GM12878 (cell line): ENCODE measurements around the gene PLEKHG2. TPM values are rescaled to one million over a fixed set of nuclear protein-coding genes. Genes with fewer than 3 reads are reported as not detected.
A peak's percentile ranks its signal among the peaks of the same experiment; 100 is the strongest.

Source experiments
- BACH1 ChIP-seq: fragments of 450-650 bp; IDR thresholded peaks from 2 replicates; pipeline ENCODE4 v1.6.1; 2017; ENCODE audit warnings: mild to moderate bottlenecking, borderline replicate concordance
- CEBPB ChIP-seq, 2 experiments: fragments of 150-350 bp in 1 of 2; IDR thresholded peaks; 2 replicates each; pipeline ENCODE4 v1.6.1; 2012 to 2014; ENCODE audit warnings: low read depth in 2 of 2, low read length in 2 of 2, borderline replicate concordance in 1 of 2, inconsistent platforms in 1 of 2
- CTCF ChIP-seq, 3 experiments: IDR thresholded peaks in 2 of 3; conservative IDR thresholded peaks in 1 of 3; 2 replicates each; pipeline ENCODE4 v1.5.1; 2011; ENCODE audit warnings: low read depth in 3 of 3, low read length in 3 of 3, mild to moderate bottlenecking in 3 of 3, control low read depth in 2 of 3, moderate library complexity in 2 of 3, inconsistent platforms in 1 of 3, mixed read lengths in 1 of 3; ENCODE audit not compliant: control insufficient read depth in 2 of 3, insufficient read depth in 1 of 3; ENCODE audit errors: extremely low read depth in 1 of 3
- CUX1 ChIP-seq: IDR thresholded peaks from 2 replicates; pipeline ENCODE4 v1.6.1; 2012; ENCODE audit warnings: improper control_type of control experiment, low read depth, low read length; ENCODE audit not compliant: insufficient replicate concordance
- DPF2 ChIP-seq: fragments of 450-650 bp; IDR thresholded peaks from 2 replicates; pipeline ENCODE4 v1.6.1; 2017; ENCODE audit warnings: mild to moderate bottlenecking
- E4F1 ChIP-seq: fragments of 450-650 bp; IDR thresholded peaks from 2 replicates; pipeline ENCODE4 v1.6.1; 2018; ENCODE audit warnings: borderline replicate concordance, mild to moderate bottlenecking; ENCODE audit not compliant: partially characterized antibody
- GATAD2B ChIP-seq: fragments of 450-650 bp; conservative IDR thresholded peaks from 2 replicates; pipeline ENCODE4 v1.6.1; 2017; ENCODE audit warnings: low read depth, mild to moderate bottlenecking, moderate library complexity
- KLF5 ChIP-seq: fragments of 450-650 bp; IDR thresholded peaks from 2 replicates; pipeline ENCODE4 v1.6.1; 2014; ENCODE audit warnings: mild to moderate bottlenecking; ENCODE audit not compliant: partially characterized antibody
- POU2F2 ChIP-seq: IDR thresholded peaks from 3 replicates; pipeline ENCODE4 v1.6.1; 2011; ENCODE audit warnings: low read depth, mild to moderate bottlenecking, low read length, borderline replicate concordance
- SIX5 ChIP-seq: IDR thresholded peaks from 2 replicates; pipeline ENCODE4 v1.6.1; 2011; ENCODE audit warnings: mild to moderate bottlenecking, low read depth, low read length, moderate library complexity; ENCODE audit not compliant: severe bottlenecking
- TBL1XR1 ChIP-seq: IDR thresholded peaks from 2 replicates; pipeline ENCODE4 v1.6.1; 2012; ENCODE audit warnings: low read depth, low read length, improper control_type of control experiment
- USF2 ChIP-seq: IDR thresholded peaks from 2 replicates; pipeline ENCODE4 v1.6.1; 2011; ENCODE audit warnings: low read depth, low read length, improper control_type of control experiment, borderline replicate concordance
- ZNF384 ChIP-seq: IDR thresholded peaks from 2 replicates; pipeline ENCODE4 v1.6.1; 2012; ENCODE audit warnings: low read depth, mild to moderate bottlenecking, low read length, improper control_type of control experiment, borderline replicate concordance
- polyA plus RNA-seq, 11 experiments: library from polyadenylated mRNA; depleted of rRNA in 4 of 11; unstranded in 6 of 11; stranded (reverse) in 5 of 11; fragments of >200 nt; fragmentation: Nextera tagmentation in 4 of 11; fragmentation: Illumina TruSeq in 1 of 11; extraction: Ambion mirVana in 4 of 11; extraction: Trizol in 1 of 11; gene quantifications; 1 replicate in 1 of 11; 2 replicates in 10 of 11; pipeline versions ENCODE4 v1.2.1 to v1.2.3, GENCODE V29; 2011 to 2016; ENCODE audit warnings: inconsistent platforms in 2 of 11, missing spikeins in 2 of 11, low read depth in 1 of 11
- total RNA-seq, 4 experiments: library from RNA; depleted of rRNA in 3 of 4; stranded (reverse); fragments of >200 nt in 3 of 4; fragmentation: Illumina TruSeq in 1 of 4; extraction: Trizol in 1 of 4; gene quantifications; 2 replicates each; pipeline versions ENCODE4 v1.2.1 to v1.2.3, GENCODE V29; 2013 to 2021
- TF ChIP-seq, protein P1 (sequence below): IDR thresholded peaks from 2 replicates; pipeline ENCODE4 v1.6.1; 2012; ENCODE audit warnings: low read depth, low read length, improper control_type of control experiment
- TF ChIP-seq, protein P2 (sequence below): fragments of 450-650 bp; IDR thresholded peaks from 2 replicates; pipeline ENCODE4 v1.6.1; 2017; ENCODE audit warnings: mild to moderate bottlenecking

PLEKHG2 gene
- total and polyA plus RNA-seq, 10 of the 15 experiments (the other 5 are each of a cell fraction or from before 2014, with no cell fraction given) = 3.0 to 62.5 (median 17.2) TPM

DNA sequence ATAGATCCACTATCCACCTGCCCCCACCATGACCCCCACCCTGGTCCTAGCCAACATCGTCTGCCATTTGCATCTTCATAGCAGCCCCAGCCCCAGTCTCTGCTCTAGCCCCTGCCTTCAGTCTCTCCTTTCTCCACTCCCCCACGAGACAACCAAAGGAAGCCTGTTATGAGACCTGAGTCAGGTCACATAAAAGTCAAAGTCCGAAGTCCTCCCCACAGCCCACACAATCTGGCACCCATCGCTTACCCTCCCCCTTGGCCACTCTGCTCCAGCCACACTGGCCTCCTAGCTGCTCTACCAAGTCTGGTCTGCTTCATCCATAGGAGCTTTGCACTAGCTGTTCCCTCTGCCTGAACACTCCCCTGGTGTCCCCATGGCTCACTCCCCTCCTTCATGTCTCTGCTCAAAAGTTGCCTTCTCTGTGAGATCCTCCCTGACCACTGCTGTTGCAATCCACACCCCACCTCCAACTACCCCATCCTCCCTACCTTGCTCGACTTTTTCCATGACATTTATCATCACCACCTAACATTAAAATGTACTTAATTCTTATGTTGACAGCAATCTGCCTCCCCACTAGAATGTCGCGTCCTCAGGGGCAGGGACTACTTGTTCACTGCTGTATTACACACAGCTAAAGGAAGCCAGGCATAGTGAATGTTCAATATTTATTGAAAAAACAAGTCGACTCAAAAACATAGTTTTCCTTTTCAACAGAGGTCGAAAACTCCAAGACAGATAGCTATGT is 1.2 kb upstream of the PLEKHG2 start (continued):
- TF ChIP-seq TBL1XR1 (peak; percentile 72; the same call in 1 of the 2 replicates), CTCF (IDR thresholded peaks at IDR 0.05 in 2 of 3, conservative IDR thresholded peaks at IDR 0.05 in 1 of 3; ENCODE audit: control insufficient read depth in 2 of 3, extremely low read depth in 1 of 3, insufficient read depth in 1 of 3, low read depth in 3 of 3, low read length in 3 of 3) (no peak), E4F1 (no peak), CEBPB (IDR thresholded peaks at IDR 0.05; ENCODE audit: borderline replicate concordance in 1 of 2, low read depth in 2 of 2, low read length in 2 of 2) (no peak), BACH1 (no peak; the same call in 1 of the 2 replicates), KLF5 (no peak), POU2F2 (peak; percentile 71; the same call in 2 of the 3 replicates), USF2 (no peak), CUX1 (no peak), DPF2 (peak; percentile 46; the same call in 1 of the 2 replicates), ZNF384 (no peak), GATAD2B (no peak; the same call in 1 of the 2 replicates), SIX5 (no peak)
- TF ChIP-seq, protein P1, sequence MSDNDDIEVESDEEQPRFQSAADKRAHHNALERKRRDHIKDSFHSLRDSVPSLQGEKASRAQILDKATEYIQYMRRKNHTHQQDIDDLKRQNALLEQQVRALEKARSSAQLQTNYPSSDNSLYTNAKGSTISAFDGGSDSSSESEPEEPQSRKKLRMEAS = no peak
- TF ChIP-seq, protein P2, sequence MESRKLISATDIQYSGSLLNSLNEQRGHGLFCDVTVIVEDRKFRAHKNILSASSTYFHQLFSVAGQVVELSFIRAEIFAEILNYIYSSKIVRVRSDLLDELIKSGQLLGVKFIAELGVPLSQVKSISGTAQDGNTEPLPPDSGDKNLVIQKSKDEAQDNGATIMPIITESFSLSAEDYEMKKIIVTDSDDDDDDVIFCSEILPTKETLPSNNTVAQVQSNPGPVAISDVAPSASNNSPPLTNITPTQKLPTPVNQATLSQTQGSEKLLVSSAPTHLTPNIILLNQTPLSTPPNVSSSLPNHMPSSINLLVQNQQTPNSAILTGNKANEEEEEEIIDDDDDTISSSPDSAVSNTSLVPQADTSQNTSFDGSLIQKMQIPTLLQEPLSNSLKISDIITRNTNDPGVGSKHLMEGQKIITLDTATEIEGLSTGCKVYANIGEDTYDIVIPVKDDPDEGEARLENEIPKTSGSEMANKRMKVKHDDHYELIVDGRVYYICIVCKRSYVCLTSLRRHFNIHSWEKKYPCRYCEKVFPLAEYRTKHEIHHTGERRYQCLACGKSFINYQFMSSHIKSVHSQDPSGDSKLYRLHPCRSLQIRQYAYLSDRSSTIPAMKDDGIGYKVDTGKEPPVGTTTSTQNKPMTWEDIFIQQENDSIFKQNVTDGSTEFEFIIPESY = no peak
